ENCODE results near the gene ITGA3. TPM values are rescaled to one million over a fixed set of nuclear protein-coding genes. Genes with fewer than 3 reads are reported as not detected.
A peak's percentile ranks its signal among the peaks of the same experiment; 100 is the strongest.

The ITGA3 gene
- total and polyA plus RNA-seq, 2 of the 13 experiments (the other 11 are each of a cell fraction or from before 2014, with no cell fraction given): 0.48 to 0.69 TPM

- 65% methylated on average over 4 of the region's 4 CpGs for WGBS (ENCODE audit: low lambda C conversion rate)
- no TSS peak for BruUV-seq (replicated peaks)
- FAIRE-seq: no peak
- ATAC-seq: no peak
- H4K20me1 ChIP-seq (ENCODE audit: insufficient read depth, low read length): no peaks in the 10 kb centered on the region
- intact Hi-C loops (cut with micrococcal nuclease; ENCODE audit: unreplicated experiment): no loop called here
- ChIA-PET CTCF (ENCODE audit: low intra/inter-chr PET ratio, low total read pairs) (interaction anchor here (1.0 to 3.6 kb wide), 3 partner anchors 20 to 183 kb away, joined by 3 to 15 read pairs (median 7); partner anchors contain the start of gene PDK2), POLR2A (interaction anchor here (1.5 kb wide), 1 partner anchor 9 kb away, joined by 6 read pairs; no protein-coding TSS in a partner anchor)
- H3K4me3 ChIP-seq (replicated peaks in 1 of 3; ENCODE audit: insufficient read depth in 1 of 3, low read depth in 2 of 3, low read length in 3 of 3): no peak overlapping the region
- no peaks in the 10 kb centered on the region for H3K79me2 ChIP-seq (ENCODE audit: insufficient read depth, low read length)
- no peaks in the 10 kb centered on the region for H3K36me3 ChIP-seq (replicated peaks in 1 of 2; ENCODE audit: control insufficient read depth in 1 of 2, insufficient read depth in 2 of 2, low read length in 2 of 2)
- H3K9me3 ChIP-seq (ENCODE audit: low read length): no peaks in the 10 kb centered on the region
- H3K4me2 ChIP-seq (ENCODE audit: low read depth, low read length): no peak overlapping the region
- H3K27me3 ChIP-seq (ENCODE audit: control insufficient read depth in 1 of 2, insufficient read depth in 2 of 2, low read length in 2 of 2): peaks cover 0 to 31% of the 10 kb centered on the region in 2 experiments; a peak in 3 of 5 replicates
- no peak for DNase-seq (ENCODE audit: low spot score)
- no peak overlapping the region for H3K9ac ChIP-seq (ENCODE audit: insufficient read depth, low read depth, low read length)
- H3K4me1 ChIP-seq (ENCODE audit: insufficient read depth, low read length): peaks cover 72% of the 10 kb centered on the region
- in situ Hi-C loops (cut with HindIII; ENCODE audit: extremely low pct_ligation_motif_present, low pct_unique_long_range_greater_than_20kb): no loop called here
- no peak for TF ChIP-seq ZNF557 (CRISPR knock-in tag; IDR thresholded peaks at IDR 0.05)
- no peak for TF ChIP-seq ZBTB26 (CRISPR knock-in tag; IDR thresholded peaks at IDR 0.05; ENCODE audit: borderline replicate concordance)
- TF ChIP-seq JUN (CRISPR knock-in tag; IDR thresholded peaks at IDR 0.05): no peak
- no peak for TF ChIP-seq AGO2 (optimal IDR thresholded peaks at IDR 0.05; ENCODE audit: low read depth, low read length)
- no peak for TF ChIP-seq TGIF2 (CRISPR knock-in tag; IDR thresholded peaks at IDR 0.05)
- no peak for TF ChIP-seq ZNF569 (CRISPR knock-in tag; IDR thresholded peaks at IDR 0.05; ENCODE audit: borderline replicate concordance)
- no peak for TF ChIP-seq DPF2 (CRISPR knock-in tag; IDR thresholded peaks at IDR 0.05; ENCODE audit: borderline replicate concordance, low read depth)
- TF ChIP-seq ZNF484 (CRISPR knock-in tag; IDR thresholded peaks at IDR 0.05; ENCODE audit: borderline replicate concordance, low read depth): no peak
- 0 out of 2 replicates have a peak, but pooled peaks have one; percentile 22 for TF ChIP-seq ZNF687 (CRISPR knock-in tag; IDR thresholded peaks at IDR 0.05)
- peak; percentile 62; the same call in 1 of the 2 replicates for TF ChIP-seq ZNF501 (CRISPR knock-in tag; IDR thresholded peaks at IDR 0.05)
- TF ChIP-seq ISL2 (CRISPR knock-in tag; IDR thresholded peaks at IDR 0.05): no peak
- TF ChIP-seq SRSF4 (IDR thresholded peaks at IDR 0.05; ENCODE audit: low read depth, low read length, poor library complexity, severe bottlenecking): no peak
- peak; percentile 83 for TF ChIP-seq ZFP36 (IDR thresholded peaks at IDR 0.05; ENCODE audit: borderline replicate concordance, low read depth, low read length, partially characterized antibody)
- TF ChIP-seq ZNF414 (CRISPR knock-in tag; IDR thresholded peaks at IDR 0.05): no peak
- no peak for TF ChIP-seq SMARCC2 (IDR thresholded peaks at IDR 0.05)
- TF ChIP-seq ZNF607 (CRISPR knock-in tag; IDR thresholded peaks at IDR 0.05; ENCODE audit: borderline replicate concordance): peak; percentile 77; the same call in 1 of the 2 replicates
- no peak for TF ChIP-seq HCFC1 (IDR thresholded peaks at IDR 0.05; ENCODE audit: low read depth, low read length)
- H3K27ac ChIP-seq (ENCODE audit: extremely low read length, insufficient read depth, low read length): no peak overlapping the region
- H2AFZ ChIP-seq (ENCODE audit: low read length): no peak overlapping the region
These were observed 58.5 kb downstream of the ITGA3 start for GRCh38 chr17:50114401-50114800.
